Measurements from ENCODE around the gene TPRG1. TPM values are rescaled to one million over a fixed set of nuclear protein-coding genes. Genes with fewer than 3 reads are reported as not detected.

TPRG1 gene
- total RNA-seq, 1 donor from 2014 or later = 13.6 TPM

- Mint-ChIP-seq H3K9me3 (peaks cover 7% of the 10 kb centered on the region), H3K4me1 (ENCODE audit: low read depth) (peaks cover 35% of the 10 kb centered on the region), H3K27me3 (ENCODE audit: insufficient read depth) (no peaks in the 10 kb centered on the region), H3K27ac (no peak overlapping the region), H3K4me3 (no peak overlapping the region), H3K36me3 (ENCODE audit: low read depth) (peaks cover 3% of the 10 kb centered on the region)
- no peak for DNase-seq (ENCODE audit: low spot score)
- intact Hi-C loops (cut with micrococcal nuclease) = no loop called here
Measured at GRCh38 chr3:189365609-189366564, 194.1 kb downstream of the TPRG1 start.

DNA sequence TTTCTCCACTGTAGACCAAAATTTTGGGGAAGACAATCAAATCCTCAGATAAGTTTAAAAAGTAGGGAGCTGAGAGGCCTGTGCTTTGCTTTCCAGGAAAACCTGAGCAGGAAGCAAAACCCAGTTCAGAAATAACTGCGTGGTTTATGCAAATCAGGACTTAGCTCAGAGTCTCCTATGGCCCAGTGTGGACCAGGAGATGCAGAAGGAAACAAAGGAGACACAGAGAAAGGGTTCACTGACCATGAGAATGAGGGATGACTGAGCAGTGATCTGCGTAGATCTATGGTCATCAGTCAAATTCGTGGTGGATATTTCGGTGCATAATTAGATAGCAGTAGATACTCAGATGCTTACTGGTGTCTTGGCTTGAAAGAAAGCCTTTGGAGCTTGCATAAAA lies 196.6 kb downstream of the TPRG1 start:
- no peaks in the 10 kb centered on the region for H3K27me3 Mint-ChIP-seq (ENCODE audit: insufficient read depth)
- peaks cover 3% of the 10 kb centered on the region for H3K9me3 Mint-ChIP-seq
- intact Hi-C loops (cut with micrococcal nuclease) = no loop called here
- H3K4me3 Mint-ChIP-seq = no peak overlapping the region
- no peak for DNase-seq (ENCODE audit: low spot score)
- no peak overlapping the region for H3K27ac Mint-ChIP-seq
- H3K4me1 Mint-ChIP-seq (ENCODE audit: low read depth) = peaks cover 30% of the 10 kb centered on the region
- peaks cover 1% of the 10 kb centered on the region for H3K36me3 Mint-ChIP-seq (ENCODE audit: low read depth)

- DNase-seq (ENCODE audit: low spot score) = no peak
- Mint-ChIP-seq H3K4me3 (no peak overlapping the region), H3K27me3 (ENCODE audit: insufficient read depth) (peaks cover 2% of the 10 kb centered on the region), H3K4me1 (ENCODE audit: low read depth) (peaks cover 28% of the 10 kb centered on the region), H3K9me3 (no peaks in the 10 kb centered on the region), H3K36me3 (ENCODE audit: low read depth) (peaks cover 1% of the 10 kb centered on the region), H3K27ac (no peak overlapping the region)
- intact Hi-C loops (cut with micrococcal nuclease) = no loop called here
Measured at GRCh38 chr3:189369636-189370035, 197.9 kb downstream of the TPRG1 start.

- Mint-ChIP-seq H3K4me1 (ENCODE audit: low read depth) (peaks cover 28% of the 10 kb centered on the region), H3K4me3 (no peak overlapping the region), H3K27me3 (ENCODE audit: insufficient read depth) (peaks cover 3% of the 10 kb centered on the region)
Measured at GRCh38 chr3:189372243-189372642, 200.5 kb downstream of the TPRG1 start.

More at GRCh38 chr3:189372243-189372642, 200.5 kb downstream of the TPRG1 start:
- Mint-ChIP-seq H3K27ac (no peak overlapping the region), H3K9me3 (peaks cover 8% of the 10 kb centered on the region), H3K36me3 (ENCODE audit: low read depth) (no peaks in the 10 kb centered on the region)
- DNase-seq (ENCODE audit: low spot score) = no peak
- intact Hi-C loops (cut with micrococcal nuclease) = no loop called here
